Suppressor macrophage treated with lipopolysaccharide for 1 hour (primary cell): Measurements from ENCODE around the gene AMH.
"Not testable (repeated sequence)": the region's sequence is repeated elsewhere in the genome, so short reads cannot be mapped to it uniquely, and the experiment has no call there.

ENCODE experiments used
- DNase-seq, 3 donors: peaks; one replicate each; pipeline ENCODE4 v3.0.0-alpha.2; 2020 to 2022

The AMH gene

GRCh38 chr19:2271234-2272103, 22.3 kb downstream of the AMH start:
- DNase-seq: peak; percentile 74 to 80 (median 74)

GRCh38 chr19:2273356-2274184, 24.4 kb downstream of the AMH start:
- DNase-seq: peak; percentile 80 to 87 (median 84)

- no peak for DNase-seq
These were observed 25.1 kb downstream of the AMH start for GRCh38 chr19:2274185-2274711.

GRCh38 chr19:2274931-2275535, 25.9 kb downstream of the AMH start:
- peak; percentile 85 to 89 (median 87) for DNase-seq

- DNase-seq: no peak
These were observed 26.7 kb downstream of the AMH start for GRCh38 chr19:2275588-2276428.

- DNase-seq: no peak
These were observed 27.4 kb downstream of the AMH start for GRCh38 chr19:2276429-2276986.

- DNase-seq: no peak
These were observed 28.0 kb downstream of the AMH start for GRCh38 chr19:2277138-2277537.

- no peak for DNase-seq
These were observed 29.5 kb downstream of the AMH start for GRCh38 chr19:2278459-2279158.

GRCh38 chr19:2280633-2281264, 31.6 kb downstream of the AMH start:
- DNase-seq: no peak

GRCh38 chr19:2281265-2282061, 32.3 kb downstream of the AMH start:
- not testable (repeated sequence) for DNase-seq

- DNase-seq: peak; percentile 80 to 87 (median 80)
These were observed 33.1 kb downstream of the AMH start, which contains the start of gene PEAK3 for GRCh38 chr19:2282062-2282861. TSS of gene PEAK3 (minus strand) at chr19:2282175. CDS start at chr19:2280931, 1,244 bp downstream.

GRCh38 chr19:2282862-2283237, 33.7 kb downstream of the AMH start:
- no peak for DNase-seq

- DNase-seq: no peak
These were observed 34.8 kb downstream of the AMH start for GRCh38 chr19:2283835-2284507.

- DNase-seq: no peak
These were observed 37.4 kb downstream of the AMH start for GRCh38 chr19:2286402-2287140.

GRCh38 chr19:2287585-2288337, 38.6 kb downstream of the AMH start:
- no peak for DNase-seq

GRCh38 chr19:2288338-2288817, 39.3 kb downstream of the AMH start:
- no peak for DNase-seq
